GM18507 (cell line): ENCODE results near the gene ZNF618.
"Not testable (repeated sequence)": the region's sequence is repeated elsewhere in the genome, so short reads cannot be mapped to it uniquely, and the experiment has no call there.

Experiments used
- DNase-seq: peaks from one replicate; pipeline ENCODE4 v3.0.0; 2011; ENCODE audit warnings: low read depth; ENCODE audit not compliant: insufficient read length; ENCODE audit errors: extremely low spot score
- FAIRE-seq: peaks from 2 replicates; lab custom pipeline; 2011; peaks lifted over from hg19 to GRCh38; lab: Jason Lieb, UNC

Gene ZNF618

GRCh38 chr9:114081441-114082016 is 205.4 kb downstream of the ZNF618 start:
- FAIRE-seq (no peak), DNase-seq (no peak)

DNA sequence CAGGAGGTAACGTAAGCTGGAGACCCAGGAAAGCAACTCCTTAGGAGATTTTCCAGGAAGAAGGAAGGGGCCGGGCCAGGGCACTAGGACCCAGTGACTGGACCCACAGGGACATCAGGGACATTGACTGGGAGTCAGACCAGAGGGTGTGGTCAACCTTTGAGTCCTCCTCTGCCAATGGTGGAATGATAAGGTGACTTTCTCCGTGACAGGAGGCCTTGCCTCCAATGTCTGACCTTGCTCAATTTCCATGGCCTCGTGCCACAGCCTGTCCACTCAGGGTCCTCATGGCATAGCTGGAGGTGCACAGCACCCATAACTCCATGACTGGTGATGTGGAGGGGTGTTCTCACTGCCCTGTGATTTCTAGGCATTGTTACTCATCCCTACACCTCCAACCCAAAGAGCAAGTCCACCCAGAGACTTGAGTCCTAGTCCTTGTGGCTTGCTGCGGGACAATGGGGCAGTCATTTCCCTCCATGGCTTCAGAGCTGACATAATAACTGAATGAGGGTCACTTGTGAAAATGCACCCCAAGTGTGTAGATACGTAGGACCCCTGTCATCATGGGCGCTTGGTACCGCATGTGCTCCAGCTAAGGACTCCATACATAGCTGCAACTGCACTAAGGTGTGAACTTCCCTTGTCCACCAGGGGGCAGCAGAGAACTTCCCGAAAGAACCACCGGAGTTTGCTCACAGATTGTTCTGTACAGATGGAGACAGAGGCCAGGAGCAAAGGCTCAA is 206.1 kb downstream of the ZNF618 start:
- FAIRE-seq (peak; percentile 91), DNase-seq (peak; percentile 38)

- FAIRE-seq, DNase-seq: not testable (repeated sequence)
Observed at GRCh38 chr9:114082763-114083412, 206.8 kb downstream of the ZNF618 start.

- no peak for FAIRE-seq
- DNase-seq, result no peak
Observed at GRCh38 chr9:114083666-114084065, 207.6 kb downstream of the ZNF618 start.

GRCh38 chr9:114084282-114085073 is 208.4 kb downstream of the ZNF618 start:
- no peak for DNase-seq
- no peak for FAIRE-seq

GRCh38 chr9:114085387-114085789 is 209.3 kb downstream of the ZNF618 start:
- no peak for FAIRE-seq
- DNase-seq, result no peak

DNA sequence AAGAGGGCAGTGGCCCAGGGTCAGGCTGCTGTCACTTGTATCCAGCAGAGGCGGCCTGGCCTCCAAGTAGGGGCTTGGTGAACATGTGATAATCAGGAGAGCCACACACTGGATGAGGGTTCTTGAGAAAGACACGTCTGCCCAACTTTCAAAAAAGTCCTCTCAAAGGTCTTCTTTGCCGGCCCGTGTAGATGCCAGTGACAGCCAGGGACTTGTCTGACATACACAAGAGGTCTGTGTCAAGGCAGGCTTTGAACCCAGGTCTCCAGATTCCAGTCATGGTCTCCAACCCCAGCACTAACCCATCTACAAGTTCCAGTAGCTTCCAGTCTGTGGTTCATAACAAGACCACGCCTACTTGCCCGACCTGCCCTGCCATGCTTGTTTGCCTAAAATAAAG is 209.9 kb downstream of the ZNF618 start:
- DNase-seq, result no peak
- FAIRE-seq, result no peak

- DNase-seq, result no peak
- FAIRE-seq, result no peak
Observed at GRCh38 chr9:114086607-114087006, 210.5 kb downstream of the ZNF618 start.

- DNase-seq, result no peak
- no peak for FAIRE-seq
Observed at GRCh38 chr9:114087721-114088120, 211.6 kb downstream of the ZNF618 start.

GRCh38 chr9:114088571-114089170 is 212.6 kb downstream of the ZNF618 start:
- DNase-seq (no peak), FAIRE-seq (no peak)

DNA sequence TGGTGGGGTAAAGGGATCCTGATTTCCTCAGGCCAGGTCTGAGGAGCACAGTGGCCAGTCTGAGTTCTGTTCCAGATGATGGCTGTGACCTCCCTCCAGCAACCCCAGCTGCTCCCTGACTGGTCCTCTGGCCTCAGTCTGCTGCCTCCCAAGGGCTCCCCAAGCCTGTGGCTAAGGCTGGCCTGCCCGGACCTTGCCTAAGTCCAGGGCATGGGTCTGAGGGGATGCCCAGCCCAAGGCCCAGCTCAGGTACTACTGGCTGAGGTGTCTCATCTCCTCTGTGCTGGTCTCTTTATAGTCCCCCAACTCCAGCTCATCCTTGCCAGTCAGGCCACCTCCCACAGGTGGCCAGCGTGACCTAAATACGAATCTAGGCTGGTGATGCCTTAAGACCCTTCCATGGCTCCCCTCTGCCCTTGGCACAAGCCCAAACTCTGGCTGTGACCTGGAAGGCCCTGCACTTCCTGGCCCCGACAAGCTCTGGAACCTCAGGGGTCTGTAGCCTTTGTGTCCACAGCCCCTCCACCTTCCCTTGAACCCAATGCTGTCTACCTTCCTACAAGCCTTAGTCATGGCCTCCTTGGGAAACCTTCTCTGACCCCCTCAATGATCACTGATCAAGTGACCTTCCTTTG is 213.2 kb downstream of the ZNF618 start:
- no peak for DNase-seq
- no peak for FAIRE-seq

- no peak for DNase-seq
- FAIRE-seq, result no peak
Observed at GRCh38 chr9:114090798-114091197, 214.7 kb downstream of the ZNF618 start.

DNA sequence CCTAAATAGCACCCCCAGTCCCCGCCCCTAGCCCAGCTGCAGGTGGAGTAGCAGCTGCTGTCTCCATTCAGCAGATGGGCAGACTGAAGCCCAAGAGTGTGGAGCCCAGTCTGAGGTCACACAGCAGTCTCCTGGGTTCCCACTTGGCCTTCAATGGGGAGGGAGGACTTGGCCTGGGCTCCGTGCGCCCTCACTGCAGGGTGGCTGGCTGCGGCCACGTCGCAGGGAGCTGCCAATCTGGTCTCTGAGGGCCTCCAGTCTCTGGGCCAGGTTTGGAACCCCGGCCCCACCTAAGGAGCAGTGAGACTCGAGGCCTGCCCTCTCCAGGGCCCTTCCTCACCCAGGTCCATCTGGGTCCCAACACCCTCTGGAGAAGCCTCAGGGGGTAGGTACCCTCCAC is 215.6 kb downstream of the ZNF618 start:
- DNase-seq, result no peak
- no peak for FAIRE-seq

DNA sequence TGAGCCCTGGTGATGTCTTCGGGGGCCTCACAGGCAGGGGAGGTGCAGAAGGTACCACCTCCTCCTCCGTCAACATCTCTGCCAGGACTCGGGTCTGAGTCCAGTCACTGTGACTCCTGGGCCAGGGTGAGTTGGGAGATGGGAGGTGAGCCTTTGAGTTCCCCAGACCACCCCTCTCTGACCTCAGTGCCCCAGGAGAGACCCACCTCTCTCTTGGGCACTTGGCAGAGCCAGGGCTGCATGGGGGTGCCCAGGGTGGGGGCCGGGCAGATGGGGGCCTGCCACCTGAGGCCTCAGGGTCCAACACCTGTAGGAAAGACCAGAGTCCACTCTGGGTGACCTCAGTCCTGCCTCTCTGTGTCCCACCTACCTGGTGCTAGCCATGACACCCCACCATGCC is 216.2 kb downstream of the ZNF618 start:
- FAIRE-seq (no peak), DNase-seq (no peak)

DNA sequence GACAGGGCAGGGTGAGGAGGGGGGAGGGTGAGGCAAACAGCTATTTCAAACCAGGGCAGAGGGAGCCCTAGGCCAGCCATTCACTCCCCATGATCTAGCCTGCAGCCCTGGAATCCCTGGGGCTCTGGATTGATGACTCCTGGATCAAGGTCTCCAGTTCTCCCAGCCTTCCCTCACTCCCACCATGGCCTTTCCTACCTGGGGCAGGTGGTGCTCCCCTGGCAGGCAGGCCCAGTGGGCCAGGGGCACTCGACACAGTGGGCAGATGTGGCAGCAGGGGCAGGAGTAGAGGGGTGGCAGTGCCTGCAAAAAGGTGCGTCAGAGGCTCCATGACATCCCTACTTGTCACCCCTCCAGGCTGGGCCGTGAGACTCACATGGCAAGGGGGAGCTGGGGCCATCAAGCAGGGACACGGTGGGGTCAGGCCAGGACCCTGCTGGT is 216.9 kb downstream of the ZNF618 start:
- DNase-seq (no peak), FAIRE-seq (no peak)

- DNase-seq, result no peak
- no peak for FAIRE-seq
Observed at GRCh38 chr9:114093761-114094505, 217.8 kb downstream of the ZNF618 start.

DNA sequence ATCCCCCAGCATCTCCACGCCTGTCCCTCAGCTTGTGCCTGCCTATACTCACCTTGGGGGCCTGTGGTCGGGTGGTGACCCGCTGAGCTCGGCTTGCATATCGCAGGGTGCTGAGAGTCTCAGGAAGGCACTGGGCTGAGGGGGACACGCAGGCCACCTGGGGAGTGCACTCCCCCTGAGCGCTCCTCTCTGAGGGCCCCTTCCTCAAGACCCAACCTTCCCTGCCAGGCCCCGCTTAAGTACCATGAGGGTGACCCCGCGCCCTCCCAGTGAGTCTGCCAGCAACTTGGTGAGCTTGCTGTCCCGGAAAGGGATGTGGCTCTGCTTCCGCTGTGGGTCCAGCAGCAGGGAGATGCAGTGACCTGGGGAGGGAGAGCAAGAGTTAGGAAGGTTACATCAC is 218.9 kb downstream of the ZNF618 start:
- DNase-seq, result no peak
- FAIRE-seq, result no peak

DNA sequence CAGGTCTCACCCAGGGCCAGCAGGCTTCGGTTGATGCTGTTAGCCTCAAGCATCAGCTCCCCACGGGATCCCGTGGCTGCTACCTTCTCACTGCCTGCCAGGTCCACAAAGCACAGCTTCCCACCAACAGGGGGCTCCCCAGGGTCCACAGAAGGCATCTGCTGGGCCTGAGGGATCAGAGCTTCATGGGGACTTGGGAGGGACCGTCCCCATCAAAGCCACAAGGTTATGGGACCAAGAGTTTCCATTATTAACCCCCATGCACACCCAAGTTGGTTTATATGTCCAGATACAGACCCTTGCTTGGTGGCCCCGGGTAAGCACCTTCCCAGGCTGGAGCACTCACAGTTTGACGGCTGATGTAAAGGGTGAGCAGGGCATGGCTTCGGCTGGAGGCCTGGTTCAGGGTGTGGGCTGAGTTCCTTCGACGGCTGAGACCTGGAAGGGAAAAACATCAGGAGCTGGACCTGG is 220.0 kb downstream of the ZNF618 start:
- no peak for FAIRE-seq
- no peak for DNase-seq
